ENCODE measurements around the gene MAP1LC3A. TPM values are rescaled to one million over a fixed set of nuclear protein-coding genes. Genes with fewer than 3 reads are reported as not detected.

Gene MAP1LC3A
- total RNA-seq, 1 experiment from 2014 or later, result 25.9 TPM

- Mint-ChIP-seq H3K36me3 (ENCODE audit: insufficient read depth in 1 of 3, low read depth in 3 of 3) (peaks cover 31 to 82% (median 57%) of the 10 kb centered on the region in 3 experiments; a peak in 6 of 7 replicates), H3K27ac (peak overlapping the region in 2 of 3 experiments; percentile 4 to 31; a peak in 1 of 7 replicates), H3K27me3 (ENCODE audit: low read depth) (no peaks in the 10 kb centered on the region), H3K9me3 (no peaks in the 10 kb centered on the region), H3K4me1 (no peaks in the 10 kb centered on the region), H3K4me3 (no peak overlapping the region)
- H3K4me1 ChIP-seq (ENCODE audit: insufficient read depth, low read length), result no peaks in the 10 kb centered on the region
- no CpG with 5 or more reads among the region's 7 CpGs for WGBS (ENCODE audit: extremely low coverage, insufficient read length, low lambda C conversion rate)
- H3K79me1 ChIP-seq (ENCODE audit: insufficient read depth, low read depth, low read length, poor library complexity, severe bottlenecking), result no peaks in the 10 kb centered on the region
- H3K23ac ChIP-seq (ENCODE audit: insufficient read length, low read depth, low read length), result no peak overlapping the region
- H4K5ac ChIP-seq (ENCODE audit: insufficient read length, low read depth, low read length), result no peak overlapping the region
- H3K14ac ChIP-seq (ENCODE audit: insufficient read depth, low read length), result no peak overlapping the region
- H3K23me2 ChIP-seq (ENCODE audit: insufficient read length, low read depth, low read length, poor library complexity, severe bottlenecking), result no peaks in the 10 kb centered on the region
- no peak overlapping the region for H3K4ac ChIP-seq (ENCODE audit: low read depth, low read length)
- no peak overlapping the region for H3K9ac ChIP-seq (ENCODE audit: extremely low read depth, insufficient read length, low read length)
- no peak overlapping the region for H2BK12ac ChIP-seq (ENCODE audit: insufficient read length, low read depth, low read length)
- no peak overlapping the region for H2BK5ac ChIP-seq (ENCODE audit: insufficient read length, low read length)
- no peak overlapping the region for H2BK120ac ChIP-seq (ENCODE audit: low read depth, low read length, poor library complexity, severe bottlenecking)
- no peak overlapping the region for H4K8ac ChIP-seq (replicated peaks; ENCODE audit: insufficient read length, low read depth, low read length)
- DNase-seq, result no peak
- no peak overlapping the region for H3K18ac ChIP-seq (ENCODE audit: insufficient read length, low read depth, low read length)
- no peak overlapping the region for H3K27ac ChIP-seq (ENCODE audit: insufficient read length, low read depth, low read length)
- no peaks in the 10 kb centered on the region for H3K9me3 ChIP-seq (ENCODE audit: control insufficient read depth, low read depth, low read length)
- no peaks in the 10 kb centered on the region for H4K20me1 ChIP-seq (ENCODE audit: control insufficient read depth, insufficient read depth, insufficient read length)
- no peaks in the 10 kb centered on the region for H3K79me2 ChIP-seq (ENCODE audit: insufficient read depth, low read length)
- H4K91ac ChIP-seq (ENCODE audit: insufficient read length, low read depth, low read length), result no peak overlapping the region
- TF ChIP-seq, protein P1, sequence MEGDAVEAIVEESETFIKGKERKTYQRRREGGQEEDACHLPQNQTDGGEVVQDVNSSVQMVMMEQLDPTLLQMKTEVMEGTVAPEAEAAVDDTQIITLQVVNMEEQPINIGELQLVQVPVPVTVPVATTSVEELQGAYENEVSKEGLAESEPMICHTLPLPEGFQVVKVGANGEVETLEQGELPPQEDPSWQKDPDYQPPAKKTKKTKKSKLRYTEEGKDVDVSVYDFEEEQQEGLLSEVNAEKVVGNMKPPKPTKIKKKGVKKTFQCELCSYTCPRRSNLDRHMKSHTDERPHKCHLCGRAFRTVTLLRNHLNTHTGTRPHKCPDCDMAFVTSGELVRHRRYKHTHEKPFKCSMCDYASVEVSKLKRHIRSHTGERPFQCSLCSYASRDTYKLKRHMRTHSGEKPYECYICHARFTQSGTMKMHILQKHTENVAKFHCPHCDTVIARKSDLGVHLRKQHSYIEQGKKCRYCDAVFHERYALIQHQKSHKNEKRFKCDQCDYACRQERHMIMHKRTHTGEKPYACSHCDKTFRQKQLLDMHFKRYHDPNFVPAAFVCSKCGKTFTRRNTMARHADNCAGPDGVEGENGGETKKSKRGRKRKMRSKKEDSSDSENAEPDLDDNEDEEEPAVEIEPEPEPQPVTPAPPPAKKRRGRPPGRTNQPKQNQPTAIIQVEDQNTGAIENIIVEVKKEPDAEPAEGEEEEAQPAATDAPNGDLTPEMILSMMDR (conservative IDR thresholded peaks at IDR 0.05), result no peak
- no peaks in the 10 kb centered on the region for H3K27me3 ChIP-seq (ENCODE audit: insufficient read depth, low read length)
- no peak overlapping the region for H2BK15ac ChIP-seq (ENCODE audit: low read depth, low read length)
- H2BK20ac ChIP-seq (ENCODE audit: low read depth, low read length, poor library complexity, severe bottlenecking), result no peak overlapping the region
- H2AK5ac ChIP-seq (ENCODE audit: insufficient read length, low read length), result no peak overlapping the region
- no peak overlapping the region for H3K56ac ChIP-seq (ENCODE audit: insufficient read length, low read depth, low read length)
- H3K4me2 ChIP-seq (ENCODE audit: insufficient read depth, insufficient read length, low read length), result no peak overlapping the region
- no peak overlapping the region for H3T11ph ChIP-seq (ENCODE audit: low read length)
- H2AFZ ChIP-seq (ENCODE audit: low read length), result no peak overlapping the region
Measured at GRCh38 chr20:34532756-34533155, 25.8 kb upstream of the MAP1LC3A start.
